Measurements from ENCODE around the gene CUL4A.

CUL4A gene

GRCh38 chr13:113208421-113209335 lies 735 bp upstream of the CUL4A start, which contains the start of gene PCID2:
PCID2 (minus strand) TSS chr13:113208669; CDS start chr13:113208634, 35 bp downstream.
- peak; percentile 92 for DNase-seq (ENCODE audit: low spot score)

DNA sequence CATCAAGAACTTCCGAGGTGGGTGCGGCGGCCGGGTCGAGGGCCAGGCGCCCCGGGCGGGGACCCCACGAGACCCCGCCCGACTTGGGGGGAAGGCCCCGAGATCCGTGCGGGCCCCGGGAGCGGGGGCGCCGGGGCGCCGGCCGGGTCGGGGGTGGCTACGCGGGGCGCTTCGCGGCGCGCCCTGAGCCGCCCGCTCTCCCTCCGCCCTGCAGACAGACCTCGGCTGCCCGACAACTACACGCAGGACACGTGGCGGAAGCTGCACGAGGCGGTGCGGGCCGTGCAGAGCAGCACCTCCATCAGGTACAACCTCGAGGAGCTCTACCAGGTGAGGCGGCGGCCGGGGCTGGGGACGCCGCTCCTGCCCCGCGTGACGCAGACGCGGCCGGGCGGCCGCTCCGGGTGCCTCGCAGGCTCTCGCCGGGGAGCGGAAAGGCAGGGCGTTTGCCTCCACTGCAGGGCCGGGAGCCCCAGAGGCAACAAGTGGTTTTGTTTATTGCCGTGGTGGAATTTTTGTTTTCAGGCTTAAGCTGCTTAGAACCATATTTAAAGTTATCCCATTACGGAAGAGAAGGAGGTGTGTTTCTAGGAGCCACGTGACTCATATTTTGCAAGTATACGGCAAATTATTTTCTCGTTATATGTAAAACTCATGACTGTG lies 477 bp downstream of the CUL4A start:
- DNase-seq (ENCODE audit: low spot score), result peak; percentile 75

GRCh38 chr13:113210833-113211232 lies 1.4 kb downstream of the CUL4A start:
- no peak for DNase-seq (ENCODE audit: low spot score)

GRCh38 chr13:113211774-113212173 lies 2.4 kb downstream of the CUL4A start:
- DNase-seq (ENCODE audit: low spot score), result no peak

GRCh38 chr13:113216254-113217048 lies 7.0 kb downstream of the CUL4A start:
- DNase-seq (ENCODE audit: low spot score), result no peak

DNA sequence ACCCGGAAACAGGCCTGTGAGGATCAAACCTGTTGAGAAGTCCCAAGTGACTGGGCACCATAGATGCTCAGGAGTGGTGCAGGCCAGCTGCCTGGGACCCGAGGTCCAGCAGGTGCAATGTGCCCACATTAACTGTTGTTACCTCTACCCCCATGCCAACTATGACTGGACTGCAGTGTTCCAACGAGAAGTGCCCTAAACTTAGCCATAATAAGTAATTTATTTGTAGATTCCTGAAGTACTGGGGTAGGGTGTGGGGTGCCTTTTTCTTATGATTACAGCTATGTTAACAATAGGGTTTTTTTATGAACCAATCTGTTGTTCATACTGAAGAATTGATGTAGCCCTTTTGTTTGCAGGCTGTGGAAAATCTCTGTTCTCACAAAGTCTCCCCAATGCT lies 9.2 kb downstream of the CUL4A start:
- DNase-seq (ENCODE audit: low spot score), result no peak

DNA sequence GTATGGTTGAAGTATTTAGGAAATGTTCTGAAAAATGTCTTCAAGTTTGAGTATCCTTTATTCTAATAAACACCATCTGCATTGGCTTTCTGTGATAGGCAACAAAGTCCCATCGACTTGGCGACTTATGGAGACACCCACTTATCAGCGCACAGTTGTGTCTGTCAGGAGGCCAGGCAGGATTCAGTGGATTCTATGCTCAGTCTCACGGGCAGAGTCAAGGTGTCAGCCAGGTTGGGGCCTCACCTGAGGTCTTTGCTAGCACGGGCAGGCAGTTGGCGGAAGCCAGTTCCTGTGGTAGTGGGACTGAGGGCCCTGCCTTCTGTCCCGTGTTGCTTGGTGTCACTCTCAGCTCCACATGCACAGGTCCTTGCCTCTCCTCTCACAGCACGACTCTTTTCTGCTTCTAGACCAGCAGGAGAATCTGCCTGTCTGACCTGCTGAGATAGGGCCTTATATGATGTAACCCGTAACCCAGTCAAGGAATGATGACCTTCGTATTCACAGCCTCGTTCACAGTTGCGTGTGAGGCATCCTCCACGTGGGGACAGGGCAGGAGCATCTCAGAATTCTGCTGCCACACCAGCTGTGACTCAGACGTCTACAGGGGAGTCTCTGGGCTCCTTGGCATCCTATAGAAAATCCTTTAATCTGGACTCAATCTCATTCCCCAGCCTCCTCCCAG lies 10.0 kb downstream of the CUL4A start:
- DNase-seq (ENCODE audit: low spot score), result no peak

DNA sequence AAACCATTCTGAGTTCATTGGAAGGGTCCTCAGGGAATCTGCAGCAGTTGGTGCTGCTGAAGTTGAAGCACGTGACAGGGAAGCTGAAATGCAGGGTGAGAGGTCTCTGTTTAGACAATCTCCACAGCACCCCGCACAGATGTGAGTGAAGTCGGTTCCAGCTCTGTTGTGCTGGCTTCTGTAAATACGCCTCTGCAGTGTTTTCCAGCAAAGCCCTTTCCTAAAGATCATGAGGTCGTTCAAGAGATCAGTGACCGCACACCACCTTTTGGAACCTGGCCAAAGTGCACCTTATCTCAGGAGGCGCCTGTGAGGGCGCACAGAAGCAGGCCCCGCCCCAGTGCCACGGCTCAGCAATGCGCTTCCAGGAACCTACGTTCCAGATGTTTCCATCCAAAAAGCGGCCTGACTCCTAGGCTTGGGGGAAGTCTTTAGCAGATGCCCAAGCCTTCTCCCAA lies 10.8 kb downstream of the CUL4A start:
- DNase-seq (ENCODE audit: low spot score), result no peak

GRCh38 chr13:113220877-113221276 lies 11.5 kb downstream of the CUL4A start:
- DNase-seq (ENCODE audit: low spot score), result no peak

DNA sequence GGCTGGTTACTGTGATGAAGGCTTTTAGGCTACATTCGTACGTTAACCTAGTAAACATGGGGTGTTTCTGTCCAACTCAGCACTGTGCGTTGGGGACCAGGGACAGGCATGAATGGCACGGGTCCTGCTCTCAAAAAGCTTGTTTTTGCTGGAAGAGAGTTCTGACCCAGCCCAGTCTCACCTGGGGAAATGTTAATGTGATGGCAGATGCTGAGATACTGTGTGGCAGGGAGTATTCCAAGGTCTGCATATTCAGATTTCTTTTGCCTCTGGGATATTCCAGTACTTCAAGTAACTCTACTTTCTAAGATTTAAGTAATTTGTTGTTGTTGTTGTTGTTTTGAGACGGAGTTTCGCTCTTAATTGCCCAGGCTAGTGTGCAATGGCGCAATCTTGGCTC lies 13.7 kb downstream of the CUL4A start:
- DNase-seq (ENCODE audit: low spot score), result no peak

DNA sequence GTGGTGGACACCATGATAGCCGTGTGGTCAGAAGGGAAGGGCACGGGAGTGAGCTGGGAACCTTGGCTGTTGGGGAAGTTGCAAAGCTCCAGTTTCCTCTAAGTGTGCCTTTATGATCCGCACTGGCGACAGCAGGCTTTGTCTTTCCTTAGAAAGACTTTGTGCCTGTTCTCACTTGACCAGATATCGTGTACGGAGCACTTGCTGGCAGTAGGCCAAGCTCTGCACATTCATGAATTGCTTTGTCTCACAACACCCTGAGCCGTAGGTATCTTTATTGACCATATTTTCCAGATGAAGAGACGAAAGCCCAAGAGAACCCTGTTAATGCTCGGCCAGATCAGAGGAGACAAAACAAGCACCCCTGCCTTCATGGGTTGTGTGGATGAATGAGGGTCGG lies 15.1 kb downstream of the CUL4A start:
- no peak for DNase-seq (ENCODE audit: low spot score)

- no peak for DNase-seq (ENCODE audit: low spot score)
Observed at GRCh38 chr13:113225515-113225914, 16.1 kb downstream of the CUL4A start.

GRCh38 chr13:113226873-113227450 lies 17.5 kb downstream of the CUL4A start:
- DNase-seq (ENCODE audit: low spot score), result no peak

- no peak for DNase-seq (ENCODE audit: low spot score)
Observed at GRCh38 chr13:113229161-113229560, 19.7 kb downstream of the CUL4A start.

GRCh38 chr13:113229791-113230190 lies 20.4 kb downstream of the CUL4A start:
- DNase-seq (ENCODE audit: low spot score), result no peak

- no peak for DNase-seq (ENCODE audit: low spot score)
Observed at GRCh38 chr13:113231306-113232207, 22.1 kb downstream of the CUL4A start.

- no peak for DNase-seq (ENCODE audit: low spot score)
Observed at GRCh38 chr13:113232208-113233003, 23.0 kb downstream of the CUL4A start.

DNA sequence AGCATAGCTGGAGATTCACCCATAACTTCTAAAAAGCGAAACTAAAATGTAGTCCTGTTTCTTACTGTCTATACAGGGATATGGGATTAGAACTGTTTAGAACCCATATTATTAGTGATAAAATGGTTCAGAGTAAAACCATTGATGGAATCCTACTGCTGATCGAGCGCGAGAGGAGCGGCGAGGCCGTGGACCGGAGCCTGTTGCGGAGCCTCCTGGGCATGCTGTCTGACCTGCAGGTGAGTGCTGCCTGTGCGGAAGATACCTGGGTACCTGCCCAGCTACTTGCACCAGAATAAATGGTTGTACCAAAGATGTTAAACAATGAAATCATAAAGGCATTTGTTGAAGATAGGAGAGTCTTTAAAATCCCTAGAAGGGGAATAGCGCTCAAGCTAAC lies 23.7 kb downstream of the CUL4A start:
- no peak for DNase-seq (ENCODE audit: low spot score)

- no peak for DNase-seq (ENCODE audit: low spot score)
Observed at GRCh38 chr13:113238536-113238935, 29.1 kb downstream of the CUL4A start.

DNA sequence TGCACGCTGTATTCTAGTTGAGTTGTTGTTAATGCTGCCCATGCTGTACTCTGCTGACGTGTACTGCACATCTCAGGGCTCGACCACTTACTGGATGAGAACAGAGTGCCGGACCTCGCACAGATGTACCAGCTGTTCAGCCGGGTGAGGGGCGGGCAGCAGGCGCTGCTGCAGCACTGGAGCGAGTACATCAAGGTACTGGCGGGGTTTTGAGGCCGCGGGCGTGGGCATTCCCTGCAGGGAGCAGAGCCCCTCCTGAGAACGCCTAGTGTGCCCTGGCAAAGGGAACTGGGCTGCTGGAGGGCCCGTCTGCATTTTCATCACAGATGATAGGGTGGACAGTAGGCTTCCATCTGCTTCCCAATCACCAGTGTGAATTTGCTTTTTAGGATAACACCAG lies 29.9 kb downstream of the CUL4A start:
- no peak for DNase-seq (ENCODE audit: low spot score)
